ENCODE data around the gene GOLGA8K.
"Not testable (repeated sequence)": the region's sequence is repeated elsewhere in the genome, so short reads cannot be mapped to it uniquely, and the experiment has no call there.

The GOLGA8K gene

GRCh38 chr15:32403192-32403591 is at the start of gene GOLGA8K:
Gene GOLGA8K, minus strand, starts transcription at chr15:32403292. Its CDS starts 98 bp downstream, at chr15:32403194.
- DNase-seq (ENCODE audit: low read depth) = not testable (repeated sequence)

- not testable (repeated sequence) for DNase-seq (ENCODE audit: low read depth)
These were observed 37.4 kb upstream of the GOLGA8K start for GRCh38 chr15:32440445-32440977.

DNA sequence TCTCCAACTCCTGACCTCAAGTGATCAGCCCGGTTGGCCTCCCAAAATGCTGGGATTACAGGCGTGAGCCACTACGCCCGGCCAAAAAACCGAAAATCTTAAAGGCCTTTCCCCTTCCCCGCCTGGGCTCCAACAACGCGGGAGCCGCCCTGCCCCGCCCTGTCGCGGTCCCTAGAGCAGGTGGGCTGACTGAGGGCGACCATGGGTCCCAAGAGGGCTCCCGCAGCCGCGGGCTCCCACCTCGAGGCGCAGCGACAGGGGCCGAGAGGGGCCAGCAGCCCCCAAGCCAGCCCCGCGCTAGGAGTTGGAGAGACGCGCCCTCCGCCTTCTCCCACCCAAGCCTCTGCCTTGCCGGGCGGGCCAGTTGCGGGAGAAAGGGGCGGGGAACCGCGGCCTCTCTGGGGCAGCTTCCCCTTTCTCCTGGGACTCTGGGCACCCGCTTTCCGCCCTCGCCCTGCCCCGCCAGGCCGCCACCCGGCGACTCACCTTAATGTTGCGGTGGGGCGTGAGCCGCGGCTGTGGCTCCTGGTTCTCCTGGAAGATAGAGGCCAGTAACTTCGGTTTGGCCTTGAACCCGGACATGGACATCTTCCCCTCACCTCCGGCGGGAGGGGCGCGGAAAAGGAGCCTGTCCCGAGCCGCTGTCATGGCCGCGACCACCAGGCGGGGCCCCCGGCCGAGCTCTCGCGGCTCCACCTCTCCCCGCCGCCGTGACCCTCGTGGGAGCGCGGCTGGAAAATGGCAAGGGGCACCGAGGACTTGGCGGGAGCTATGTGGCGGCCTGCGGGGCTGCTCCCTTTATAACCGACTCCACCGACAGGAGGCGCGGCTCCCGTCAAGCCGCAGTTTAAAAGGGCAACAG is 31.2 kb upstream of the GOLGA8K start:
- DNase-seq (ENCODE audit: low read depth) = not testable (repeated sequence)

DNA sequence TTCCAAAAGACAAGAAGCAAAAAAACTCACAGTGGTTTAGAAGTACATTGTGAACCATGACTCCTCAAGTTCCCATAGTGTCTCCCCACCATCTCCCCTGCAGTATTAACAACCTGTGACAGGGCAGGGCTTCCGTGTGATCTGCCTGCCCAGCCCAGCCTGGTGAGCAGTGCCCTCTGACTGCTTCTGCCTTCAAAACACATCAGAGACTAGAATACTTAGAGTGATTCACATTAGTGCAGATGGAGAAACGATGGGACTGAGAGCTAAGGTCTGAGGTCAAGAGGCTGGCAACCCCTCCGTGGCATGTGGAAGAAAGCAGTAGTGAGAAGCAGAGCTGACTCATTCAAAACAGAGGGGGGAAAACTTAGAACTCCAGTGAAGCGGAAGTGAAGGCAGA is 24.5 kb upstream of the GOLGA8K start:
- DNase-seq (ENCODE audit: low read depth) = not testable (repeated sequence)

DNA sequence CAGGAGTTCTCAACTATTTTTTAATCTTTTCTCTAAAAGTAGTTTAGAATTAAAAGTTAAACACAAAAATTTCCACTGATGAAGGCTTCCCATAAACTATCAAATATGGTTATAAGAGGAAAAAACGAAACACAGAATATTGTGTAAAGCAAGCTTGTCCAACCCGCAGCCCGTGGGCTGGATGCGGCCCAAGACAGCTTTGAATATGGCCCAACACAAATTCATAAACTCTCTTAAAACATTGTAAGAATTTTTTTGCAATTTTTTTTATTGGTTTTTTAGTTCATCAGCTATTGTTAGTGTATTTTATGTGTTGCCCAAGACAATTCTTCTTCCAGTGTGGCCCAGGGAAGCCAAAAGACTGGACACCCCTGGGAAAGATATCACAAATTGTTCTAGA is 23.4 kb upstream of the GOLGA8K start:
- not testable (repeated sequence) for DNase-seq (ENCODE audit: low read depth)

GRCh38 chr15:32407903-32408302 is 4.8 kb upstream of the GOLGA8K start:
- not testable (repeated sequence) for DNase-seq (ENCODE audit: low read depth)

GRCh38 chr15:32396522-32396921 is 6.6 kb downstream of the GOLGA8K start:
- DNase-seq (ENCODE audit: low read depth) = not testable (repeated sequence)

DNA sequence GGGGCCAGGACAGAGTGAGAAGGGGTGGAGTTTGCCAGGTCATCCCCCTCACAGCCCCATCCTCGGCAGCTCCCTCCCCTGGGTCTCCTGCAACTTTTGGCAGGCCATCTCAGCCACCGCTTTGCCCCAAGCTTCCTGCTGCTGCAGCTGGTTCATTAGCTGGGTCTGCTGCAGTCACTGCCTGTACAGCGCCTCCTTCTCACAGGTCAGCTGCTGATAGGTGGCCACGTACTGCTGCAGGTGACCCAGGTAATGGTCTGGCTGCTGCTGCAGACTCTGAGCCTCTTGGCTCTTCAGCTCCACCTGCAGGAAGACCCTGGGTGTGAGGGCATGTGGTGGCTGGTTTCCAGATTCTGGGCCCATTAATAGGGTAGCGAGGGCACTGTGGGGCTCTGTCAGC is 8.3 kb downstream of the GOLGA8K start:
- not testable (repeated sequence) for DNase-seq (ENCODE audit: low read depth)

DNA sequence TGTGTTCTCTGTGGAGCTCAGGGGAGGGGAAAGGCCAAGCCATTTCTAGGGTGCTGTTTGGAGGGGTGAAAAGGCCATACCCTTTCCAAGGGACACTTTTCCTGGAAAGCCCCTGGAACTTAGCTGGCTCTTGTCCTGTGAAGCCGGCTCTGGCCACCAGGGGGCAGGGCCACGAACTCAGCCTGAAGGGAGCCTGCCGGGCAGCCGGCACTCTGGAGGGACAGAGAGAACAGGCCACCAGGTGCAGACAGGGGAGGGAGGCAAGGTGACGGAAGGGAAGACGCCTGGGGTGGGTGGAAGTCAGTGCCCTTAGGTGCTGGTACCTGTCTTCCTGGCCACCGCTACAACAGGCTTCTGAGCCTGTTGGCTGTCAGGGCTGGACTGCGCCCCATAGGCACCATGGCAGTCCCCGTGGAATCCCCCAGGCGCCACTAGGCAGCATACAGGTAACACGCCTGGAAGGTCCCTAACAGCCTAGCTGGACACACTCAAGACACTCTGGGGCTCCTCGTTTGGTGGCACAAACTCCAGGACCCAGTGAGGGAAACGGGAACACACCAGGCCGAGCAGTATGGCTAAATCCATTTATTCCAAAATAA is 14.9 kb downstream of the GOLGA8K start:
- DNase-seq (ENCODE audit: low read depth) = not testable (repeated sequence)

- DNase-seq (ENCODE audit: low read depth) = not testable (repeated sequence)
These were observed 17.1 kb downstream of the GOLGA8K start for GRCh38 chr15:32385823-32386495.

- DNase-seq (ENCODE audit: low read depth) = not testable (repeated sequence)
These were observed 28.9 kb downstream of the GOLGA8K start for GRCh38 chr15:32374185-32374584.

GRCh38 chr15:32373707-32374106 is 29.4 kb downstream of the GOLGA8K start:
- not testable (repeated sequence) for DNase-seq (ENCODE audit: low read depth)

DNA sequence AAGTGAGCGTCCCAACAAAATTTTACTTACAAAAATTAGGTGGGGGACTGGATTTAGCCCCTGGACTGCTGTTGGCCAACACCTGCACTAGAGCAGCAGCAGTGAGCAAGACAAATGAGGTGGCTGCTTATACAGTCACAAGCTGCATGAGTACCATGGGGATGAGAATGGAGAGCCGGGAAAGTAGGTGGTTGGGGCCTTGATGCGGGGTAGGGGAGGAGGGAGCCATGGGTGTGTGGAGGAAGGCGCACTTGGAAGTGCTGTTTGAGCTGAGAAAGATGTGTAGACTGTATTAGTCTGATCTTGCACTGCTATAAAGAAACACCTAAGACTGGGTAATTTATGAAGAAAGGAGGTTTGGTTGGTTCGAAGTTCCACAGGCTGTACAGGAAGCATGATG is 31.0 kb downstream of the GOLGA8K start:
- not testable (repeated sequence) for DNase-seq (ENCODE audit: low read depth)

DNA sequence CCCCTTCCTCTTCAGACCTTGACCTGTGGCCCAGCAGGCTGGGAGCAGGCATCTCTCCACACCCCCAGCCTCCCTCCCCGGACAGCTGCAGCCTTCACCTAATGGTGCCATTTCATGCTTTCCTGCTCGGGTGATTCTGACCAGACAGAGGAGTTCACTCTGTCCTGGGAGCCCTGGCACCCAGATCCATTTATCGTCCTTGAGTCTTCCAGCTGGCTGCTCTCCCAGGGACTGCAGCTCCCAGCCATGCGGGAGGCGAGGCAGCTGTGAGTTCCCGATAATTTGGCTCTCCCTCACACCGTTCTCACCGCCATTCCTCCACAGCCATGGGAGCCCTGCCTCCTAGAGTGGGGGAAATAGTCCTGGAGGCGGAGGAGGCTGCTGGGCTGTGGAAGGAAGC is 32.6 kb downstream of the GOLGA8K start:
- DNase-seq (ENCODE audit: low read depth) = not testable (repeated sequence)

GRCh38 chr15:32370064-32370463 is 33.0 kb downstream of the GOLGA8K start:
- DNase-seq (ENCODE audit: low read depth) = not testable (repeated sequence)

DNA sequence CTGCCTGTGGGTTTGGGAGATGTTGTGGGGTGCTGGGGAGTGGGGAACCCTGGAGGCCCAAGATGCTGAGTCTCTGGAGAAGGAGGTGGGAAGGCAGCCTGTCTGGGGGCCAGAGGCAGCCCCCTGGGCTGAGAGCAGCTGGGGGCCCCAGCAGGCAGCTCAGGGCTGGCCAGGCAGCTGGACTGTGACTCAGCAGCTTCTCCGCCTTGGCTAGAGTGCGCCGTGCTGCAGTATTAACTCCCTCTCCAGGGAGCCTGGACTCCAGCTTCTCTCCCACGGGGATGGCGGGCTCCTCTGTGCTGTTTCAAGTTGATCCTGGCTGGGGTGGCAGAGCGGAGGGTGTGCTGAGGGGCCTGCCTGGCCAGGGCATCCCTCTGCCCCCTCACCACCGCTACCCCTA is 36.6 kb downstream of the GOLGA8K start:
- not testable (repeated sequence) for DNase-seq (ENCODE audit: low read depth)

DNA sequence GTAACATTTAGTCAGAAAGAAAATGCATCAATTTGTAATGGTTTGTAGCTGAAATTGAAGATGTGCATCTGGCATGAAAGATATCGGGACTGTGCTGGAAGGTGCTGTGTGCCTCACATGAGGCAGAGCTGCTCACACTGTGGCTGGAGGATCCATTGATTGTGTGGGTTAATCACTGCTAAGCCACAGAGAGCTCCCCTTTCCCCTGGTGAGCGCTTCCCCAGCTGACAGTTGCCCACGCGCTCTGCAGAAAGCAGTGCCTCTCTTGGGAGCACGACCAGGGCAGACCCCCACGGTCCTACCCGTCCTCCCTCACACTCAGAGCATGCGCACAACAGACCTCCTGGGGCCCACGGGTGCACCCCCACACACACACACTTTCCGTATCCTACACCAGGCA is 37.1 kb downstream of the GOLGA8K start:
- DNase-seq (ENCODE audit: low read depth) = not testable (repeated sequence)

DNA sequence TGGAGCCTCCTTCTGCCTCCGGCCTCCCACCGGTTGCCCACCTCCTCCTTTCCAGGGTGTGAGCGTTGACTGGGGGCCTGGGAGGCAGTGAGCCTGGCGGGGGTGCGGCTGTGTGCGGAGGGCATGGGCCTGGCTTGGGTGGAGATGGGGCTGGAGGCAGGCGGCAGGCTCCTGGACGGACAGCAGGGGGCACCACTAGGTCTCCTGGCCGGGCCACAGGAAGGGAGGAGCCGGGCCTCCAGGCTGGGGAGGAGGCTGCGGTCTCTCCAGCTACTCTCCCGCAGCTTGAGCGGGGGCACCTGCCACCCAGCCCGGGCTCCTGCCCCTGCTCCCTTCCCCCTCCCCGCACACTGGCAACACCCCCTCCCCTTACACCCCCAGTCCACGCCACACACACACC is 38.1 kb downstream of the GOLGA8K start:
- not testable (repeated sequence) for DNase-seq (ENCODE audit: low read depth)

DNA sequence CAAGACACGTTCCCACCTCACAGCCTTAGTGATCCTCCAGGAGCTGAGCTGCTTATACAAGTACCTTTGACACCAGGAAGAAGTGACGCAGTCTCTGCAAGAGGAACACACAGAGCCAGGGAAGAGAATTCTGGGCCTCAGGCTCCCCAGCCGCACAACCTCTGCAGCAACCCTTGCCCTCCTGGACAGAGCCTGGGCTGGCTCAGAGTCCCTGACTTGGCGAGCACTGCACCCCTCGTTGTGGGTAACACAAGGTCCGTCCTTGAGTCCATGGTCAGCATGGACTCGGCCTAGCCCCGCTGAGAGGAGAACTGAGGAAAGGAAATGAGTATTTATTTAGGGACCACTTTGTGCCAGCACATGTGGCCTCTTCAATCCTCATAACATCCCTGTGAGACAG is 39.6 kb downstream of the GOLGA8K start:
- DNase-seq (ENCODE audit: low read depth) = not testable (repeated sequence)

- not testable (repeated sequence) for DNase-seq (ENCODE audit: low read depth)
These were observed 41.4 kb downstream of the GOLGA8K start for GRCh38 chr15:32361662-32362061.

DNA sequence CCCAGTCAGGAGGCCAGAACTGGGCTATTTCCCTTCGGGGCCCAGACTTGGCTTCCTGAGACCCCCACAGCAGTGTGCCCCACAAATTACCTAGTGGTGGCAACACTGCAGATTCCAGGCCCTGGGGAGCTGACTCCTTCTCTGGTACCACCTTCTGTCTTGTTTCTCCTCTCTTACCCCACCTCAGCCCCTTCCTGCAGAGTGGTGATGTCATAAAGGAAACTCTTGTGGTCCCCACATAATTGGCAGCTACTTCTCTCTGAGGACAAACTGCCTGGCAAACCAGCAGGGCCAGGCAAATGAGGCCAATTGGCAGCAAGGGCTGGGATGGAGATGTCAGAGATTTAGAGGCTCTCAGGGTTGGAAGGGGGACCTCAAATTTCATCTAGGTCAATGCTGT is 44.6 kb downstream of the GOLGA8K start:
- DNase-seq (ENCODE audit: low read depth) = not testable (repeated sequence)

DNA sequence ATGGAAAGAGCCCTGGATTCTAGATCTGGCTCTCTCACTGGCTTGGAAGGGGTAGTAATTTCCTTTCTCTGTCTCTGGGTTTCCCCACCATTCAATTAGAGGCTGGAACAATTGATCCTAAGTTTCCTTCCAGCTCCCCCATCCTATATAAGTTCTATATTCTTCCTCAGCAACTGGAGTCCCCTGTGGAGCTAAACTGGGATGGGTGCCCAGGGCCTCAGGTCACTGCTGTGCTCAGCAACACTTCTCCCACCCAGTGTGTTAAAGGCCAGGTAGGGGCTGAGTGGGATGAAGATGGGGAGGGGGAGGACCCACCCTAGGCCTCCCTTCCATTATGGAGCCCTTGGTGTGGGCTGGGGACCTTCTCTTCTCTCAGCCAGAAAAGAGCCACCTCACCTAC is 46.2 kb downstream of the GOLGA8K start:
- not testable (repeated sequence) for DNase-seq (ENCODE audit: low read depth)

All from stromal cell of bone marrow (primary cell).